NCI-H82 treated with DMSO at 0.1 percent for 48 hours (cell line): ENCODE results near the gene VAV2.
"Not testable (repeated sequence)": the region's sequence is repeated elsewhere in the genome, so short reads cannot be mapped to it uniquely, and the experiment has no call there.

Experiments
- DNase-seq: peaks from one replicate; lab custom pipeline; 2025; ENCODE audit not compliant: unreplicated experiment; lab: John Stamatoyannopoulos, UW

Gene VAV2

GRCh38 chr9:133971981-133972941 lies 19.9 kb downstream of the VAV2 start:
- DNase-seq, result no peak

GRCh38 chr9:133971121-133971951 lies 20.8 kb downstream of the VAV2 start:
- DNase-seq, result no peak

GRCh38 chr9:133970581-133971058 lies 21.5 kb downstream of the VAV2 start:
- DNase-seq, result no peak

- DNase-seq, result no peak
These were observed 22.2 kb downstream of the VAV2 start for GRCh38 chr9:133969681-133970580.

- no peak for DNase-seq
These were observed 23.0 kb downstream of the VAV2 start for GRCh38 chr9:133968966-133969617.

- no peak for DNase-seq
These were observed 23.7 kb downstream of the VAV2 start for GRCh38 chr9:133968428-133968827.

- no peak for DNase-seq
These were observed 24.9 kb downstream of the VAV2 start for GRCh38 chr9:133967024-133967741.

GRCh38 chr9:133964463-133964862 lies 27.7 kb downstream of the VAV2 start:
- no peak for DNase-seq

GRCh38 chr9:133963166-133963565 lies 29.0 kb downstream of the VAV2 start:
- DNase-seq, result no peak

- no peak for DNase-seq
These were observed 29.8 kb downstream of the VAV2 start for GRCh38 chr9:133962341-133962740.

- no peak for DNase-seq
These were observed 30.6 kb downstream of the VAV2 start for GRCh38 chr9:133961226-133962165.

GRCh38 chr9:133960568-133961129 lies 31.5 kb downstream of the VAV2 start:
- DNase-seq, result no peak

- no peak for DNase-seq
These were observed 32.1 kb downstream of the VAV2 start for GRCh38 chr9:133959966-133960567.

- DNase-seq, result no peak
These were observed 33.0 kb downstream of the VAV2 start for GRCh38 chr9:133959171-133959570.

- DNase-seq, result no peak
These were observed 33.4 kb downstream of the VAV2 start for GRCh38 chr9:133958756-133959155.

- not testable (repeated sequence) for DNase-seq
These were observed 34.4 kb downstream of the VAV2 start for GRCh38 chr9:133957772-133958171.

- DNase-seq, result no peak
These were observed 34.8 kb downstream of the VAV2 start for GRCh38 chr9:133957328-133957727.
